Suprapubic skin (tissue), 3 donors: ENCODE measurements around the gene PRR23E.

Experiments
- POLR2A ChIP-seq, 2 donors: fragments of 450-650 bp; IDR thresholded peaks; one replicate each; pipeline ENCODE4 v1.6.1; 2017; ENCODE audit warnings: antibody characterized with exemption in 2 of 2, mild to moderate bottlenecking in 2 of 2, moderate library complexity in 2 of 2
- TF ChIP-seq, protein P1 (sequence below), 2 donors: fragments of 200-600 bp in 1 of 2; fragments of 450-650 bp in 1 of 2; sonication (generic) in 1 of 2; IDR thresholded peaks; one replicate each; pipeline ENCODE4 v1.5.1; 2016 to 2019; ENCODE audit warnings: antibody characterized with exemption in 2 of 2, mild to moderate bottlenecking in 1 of 2, moderate library complexity in 1 of 2

DNA sequence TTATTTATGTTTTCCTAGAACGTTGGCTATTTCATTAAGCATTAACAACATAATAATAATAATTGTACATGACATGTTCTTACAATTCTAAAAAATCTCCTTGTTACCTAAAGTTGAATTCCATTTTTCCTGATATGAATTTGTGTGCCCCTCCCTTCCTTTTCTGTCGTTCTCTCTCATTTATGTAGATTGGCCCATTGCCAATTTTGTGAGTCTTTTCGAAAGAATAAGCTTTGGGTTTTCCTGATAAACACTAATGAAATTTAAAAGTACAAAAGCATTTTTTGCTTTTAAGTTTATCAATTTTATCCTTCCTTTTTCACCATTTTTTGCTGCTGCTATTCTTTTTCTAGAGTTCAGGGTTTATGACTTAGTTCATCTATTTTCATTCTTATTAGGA, 44.9 kb downstream of the PRR23E start:
- TF ChIP-seq, protein P1, sequence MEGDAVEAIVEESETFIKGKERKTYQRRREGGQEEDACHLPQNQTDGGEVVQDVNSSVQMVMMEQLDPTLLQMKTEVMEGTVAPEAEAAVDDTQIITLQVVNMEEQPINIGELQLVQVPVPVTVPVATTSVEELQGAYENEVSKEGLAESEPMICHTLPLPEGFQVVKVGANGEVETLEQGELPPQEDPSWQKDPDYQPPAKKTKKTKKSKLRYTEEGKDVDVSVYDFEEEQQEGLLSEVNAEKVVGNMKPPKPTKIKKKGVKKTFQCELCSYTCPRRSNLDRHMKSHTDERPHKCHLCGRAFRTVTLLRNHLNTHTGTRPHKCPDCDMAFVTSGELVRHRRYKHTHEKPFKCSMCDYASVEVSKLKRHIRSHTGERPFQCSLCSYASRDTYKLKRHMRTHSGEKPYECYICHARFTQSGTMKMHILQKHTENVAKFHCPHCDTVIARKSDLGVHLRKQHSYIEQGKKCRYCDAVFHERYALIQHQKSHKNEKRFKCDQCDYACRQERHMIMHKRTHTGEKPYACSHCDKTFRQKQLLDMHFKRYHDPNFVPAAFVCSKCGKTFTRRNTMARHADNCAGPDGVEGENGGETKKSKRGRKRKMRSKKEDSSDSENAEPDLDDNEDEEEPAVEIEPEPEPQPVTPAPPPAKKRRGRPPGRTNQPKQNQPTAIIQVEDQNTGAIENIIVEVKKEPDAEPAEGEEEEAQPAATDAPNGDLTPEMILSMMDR (IDR thresholded peaks at IDR 0.05) = no peak
- TF ChIP-seq POLR2A (IDR thresholded peaks at IDR 0.05) = no peak
